ENCODE results near the gene SLC26A4.

The SLC26A4 gene

GRCh38 chr7:107659666-107660065, 962 bp upstream of the SLC26A4 start:
- no peaks in the 10 kb centered on the region for H3K27me3 ChIP-seq (ENCODE audit: insufficient read depth, low read depth)
- no peaks in the 10 kb centered on the region for H3K79me2 ChIP-seq (ENCODE audit: insufficient read depth, low read depth)
- TF ChIP-seq CTCF (conservative IDR thresholded peaks at IDR 0.05; ENCODE audit: low read depth, low read length), result no peak
- H3K9ac ChIP-seq, result no peak overlapping the region
- H2AFZ ChIP-seq (ENCODE audit: low read depth), result no peak overlapping the region
- H3K4me1 ChIP-seq (ENCODE audit: low read depth, poor library complexity, severe bottlenecking), result no peaks in the 10 kb centered on the region
- H3K36me3 ChIP-seq (ENCODE audit: insufficient read depth), result no peaks in the 10 kb centered on the region
- H4K20me1 ChIP-seq (ENCODE audit: insufficient read depth), result no peaks in the 10 kb centered on the region
- H3K27ac ChIP-seq, result no peak overlapping the region
- no peak overlapping the region for H3K4me2 ChIP-seq
- no peak overlapping the region for H3K4me3 ChIP-seq (IDR thresholded peaks at IDR 0.05; ENCODE audit: insufficient read depth, low read depth, low read length)

- no peaks in the 10 kb centered on the region for H3K27me3 ChIP-seq (ENCODE audit: insufficient read depth, low read depth)
- H3K4me3 ChIP-seq (IDR thresholded peaks at IDR 0.05; ENCODE audit: insufficient read depth, low read depth, low read length), result no peak overlapping the region
- H2AFZ ChIP-seq (ENCODE audit: low read depth), result no peak overlapping the region
- TF ChIP-seq CTCF (conservative IDR thresholded peaks at IDR 0.05; ENCODE audit: low read depth, low read length), result no peak
- H3K79me2 ChIP-seq (ENCODE audit: insufficient read depth, low read depth), result no peaks in the 10 kb centered on the region
- no peak overlapping the region for H3K9ac ChIP-seq
- H3K4me1 ChIP-seq (ENCODE audit: low read depth, poor library complexity, severe bottlenecking), result no peaks in the 10 kb centered on the region
- H3K4me2 ChIP-seq, result no peak overlapping the region
- H4K20me1 ChIP-seq (ENCODE audit: insufficient read depth), result no peaks in the 10 kb centered on the region
- no peaks in the 10 kb centered on the region for H3K36me3 ChIP-seq (ENCODE audit: insufficient read depth)
- no peak overlapping the region for H3K27ac ChIP-seq
Measured at GRCh38 chr7:107661081-107661864, 645 bp downstream of the SLC26A4 start.

- no peak for TF ChIP-seq CTCF (conservative IDR thresholded peaks at IDR 0.05; ENCODE audit: low read depth, low read length)
- no peak overlapping the region for H3K4me2 ChIP-seq
- H3K79me2 ChIP-seq (ENCODE audit: insufficient read depth, low read depth), result no peaks in the 10 kb centered on the region
- H3K36me3 ChIP-seq (ENCODE audit: insufficient read depth), result no peaks in the 10 kb centered on the region
- H3K27ac ChIP-seq, result no peak overlapping the region
- no peak overlapping the region for H2AFZ ChIP-seq (ENCODE audit: low read depth)
- H3K4me3 ChIP-seq (IDR thresholded peaks at IDR 0.05; ENCODE audit: insufficient read depth, low read depth, low read length), result no peak overlapping the region
- no peak overlapping the region for H3K9ac ChIP-seq
- no peaks in the 10 kb centered on the region for H3K4me1 ChIP-seq (ENCODE audit: low read depth, poor library complexity, severe bottlenecking)
- no peaks in the 10 kb centered on the region for H4K20me1 ChIP-seq (ENCODE audit: insufficient read depth)
- no peaks in the 10 kb centered on the region for H3K27me3 ChIP-seq (ENCODE audit: insufficient read depth, low read depth)
Measured at GRCh38 chr7:107661865-107662379, 1.3 kb downstream of the SLC26A4 start.

- no peaks in the 10 kb centered on the region for H3K4me1 ChIP-seq (ENCODE audit: low read depth, poor library complexity, severe bottlenecking)
Measured at GRCh38 chr7:107663196-107663595, 2.6 kb downstream of the SLC26A4 start.

More at GRCh38 chr7:107663196-107663595, 2.6 kb downstream of the SLC26A4 start:
- no peak overlapping the region for H3K27ac ChIP-seq
- no peaks in the 10 kb centered on the region for H3K36me3 ChIP-seq (ENCODE audit: insufficient read depth)
- no peaks in the 10 kb centered on the region for H3K27me3 ChIP-seq (ENCODE audit: insufficient read depth, low read depth)
- no peak overlapping the region for H3K9ac ChIP-seq
- H3K79me2 ChIP-seq (ENCODE audit: insufficient read depth, low read depth), result no peaks in the 10 kb centered on the region
- no peak for TF ChIP-seq CTCF (conservative IDR thresholded peaks at IDR 0.05; ENCODE audit: low read depth, low read length)
- H3K4me3 ChIP-seq (IDR thresholded peaks at IDR 0.05; ENCODE audit: insufficient read depth, low read depth, low read length), result no peak overlapping the region
- no peak overlapping the region for H3K4me2 ChIP-seq
- no peaks in the 10 kb centered on the region for H4K20me1 ChIP-seq (ENCODE audit: insufficient read depth)
- no peak overlapping the region for H2AFZ ChIP-seq (ENCODE audit: low read depth)

All from KMS-11 (cell line).